Medulla oblongata (tissue), 1 donor: Measurements from ENCODE around the gene OPA3.

Experiments
- DNase-seq: peaks from one replicate; pipeline ENCODE4 v3.0.0-alpha.2; 2015; ENCODE audit errors: extremely low spot score

OPA3 gene

DNA sequence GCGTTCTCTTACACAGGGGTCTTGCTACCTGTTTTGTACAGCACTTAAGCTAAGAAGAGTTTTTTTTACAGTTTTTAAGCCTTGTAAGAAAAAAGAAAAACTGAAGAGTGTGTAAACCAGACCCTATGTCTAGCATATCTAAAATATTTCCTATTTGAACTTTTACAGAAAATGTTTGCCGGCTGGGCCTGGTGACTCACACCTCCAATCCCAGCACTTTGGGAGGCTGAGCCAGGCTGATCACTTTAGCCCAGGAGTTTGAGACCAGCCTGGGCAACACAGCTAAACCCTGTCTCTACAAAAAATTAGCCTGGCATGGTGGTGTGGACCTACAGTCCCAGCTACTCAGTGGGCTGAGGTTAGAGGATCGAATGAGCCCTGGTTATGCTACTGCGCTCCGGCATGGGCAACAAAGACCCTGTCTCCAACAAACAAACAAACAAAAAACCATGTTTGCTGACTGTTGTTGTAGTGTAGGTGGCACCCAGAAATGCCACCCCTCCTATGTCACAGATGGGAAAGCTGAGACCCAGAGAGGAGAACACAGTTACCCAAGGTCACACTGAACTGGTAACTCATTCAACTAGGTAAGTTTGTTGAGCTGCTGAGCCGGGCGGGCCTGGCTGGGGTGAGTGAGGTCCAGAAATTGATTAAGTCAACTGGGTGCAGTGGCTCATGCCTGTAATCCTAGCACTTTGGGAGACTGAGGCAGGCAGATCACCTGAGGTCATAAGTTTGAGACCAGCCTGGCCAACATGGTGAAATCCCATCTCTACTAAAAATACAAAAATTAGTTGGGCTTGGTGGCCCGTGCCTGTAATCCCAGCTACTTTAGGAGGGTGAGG, 79.2 kb downstream of the OPA3 start:
- DNase-seq, result no peak

- no peak for DNase-seq
Measured at GRCh38 chr19:45503909-45504308, 80.7 kb downstream of the OPA3 start.

DNA sequence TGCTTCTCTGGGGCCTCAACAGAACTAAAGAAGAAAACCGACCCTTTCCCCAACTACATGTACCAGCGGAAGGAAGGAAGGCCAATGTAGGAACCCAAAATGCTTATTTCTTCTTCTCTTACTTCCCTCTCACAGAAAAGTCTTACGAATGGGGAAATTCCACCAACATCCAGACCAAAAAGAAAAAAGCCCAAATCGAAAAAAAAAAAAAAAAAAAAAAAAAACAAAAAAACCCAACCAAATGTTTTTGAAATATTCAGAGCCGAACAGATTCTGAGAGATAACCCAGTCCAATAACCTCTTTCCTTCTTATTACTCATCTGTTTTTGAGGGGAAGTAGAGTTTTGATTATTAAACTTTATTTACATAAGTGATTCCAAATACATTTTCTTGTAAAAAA, 82.5 kb downstream of the OPA3 start:
- DNase-seq, result no peak

DNA sequence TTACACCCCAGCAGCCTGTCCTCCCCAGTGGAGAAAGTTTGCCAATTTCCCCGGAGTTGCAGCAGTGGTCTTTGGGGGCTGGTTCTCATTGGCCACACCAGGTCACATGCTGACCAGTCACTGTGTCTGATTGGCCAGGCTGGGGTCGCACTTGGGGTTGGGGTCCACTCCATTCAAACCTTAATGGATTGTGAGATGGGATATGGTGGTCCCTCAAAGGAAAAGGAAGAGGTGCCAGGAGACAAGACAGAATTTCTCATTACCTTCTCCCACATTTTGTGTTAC, 82.9 kb downstream of the OPA3 start:
- DNase-seq, result no peak

GRCh38 chr19:45500918-45501729, 83.5 kb downstream of the OPA3 start:
- no peak for DNase-seq

DNA sequence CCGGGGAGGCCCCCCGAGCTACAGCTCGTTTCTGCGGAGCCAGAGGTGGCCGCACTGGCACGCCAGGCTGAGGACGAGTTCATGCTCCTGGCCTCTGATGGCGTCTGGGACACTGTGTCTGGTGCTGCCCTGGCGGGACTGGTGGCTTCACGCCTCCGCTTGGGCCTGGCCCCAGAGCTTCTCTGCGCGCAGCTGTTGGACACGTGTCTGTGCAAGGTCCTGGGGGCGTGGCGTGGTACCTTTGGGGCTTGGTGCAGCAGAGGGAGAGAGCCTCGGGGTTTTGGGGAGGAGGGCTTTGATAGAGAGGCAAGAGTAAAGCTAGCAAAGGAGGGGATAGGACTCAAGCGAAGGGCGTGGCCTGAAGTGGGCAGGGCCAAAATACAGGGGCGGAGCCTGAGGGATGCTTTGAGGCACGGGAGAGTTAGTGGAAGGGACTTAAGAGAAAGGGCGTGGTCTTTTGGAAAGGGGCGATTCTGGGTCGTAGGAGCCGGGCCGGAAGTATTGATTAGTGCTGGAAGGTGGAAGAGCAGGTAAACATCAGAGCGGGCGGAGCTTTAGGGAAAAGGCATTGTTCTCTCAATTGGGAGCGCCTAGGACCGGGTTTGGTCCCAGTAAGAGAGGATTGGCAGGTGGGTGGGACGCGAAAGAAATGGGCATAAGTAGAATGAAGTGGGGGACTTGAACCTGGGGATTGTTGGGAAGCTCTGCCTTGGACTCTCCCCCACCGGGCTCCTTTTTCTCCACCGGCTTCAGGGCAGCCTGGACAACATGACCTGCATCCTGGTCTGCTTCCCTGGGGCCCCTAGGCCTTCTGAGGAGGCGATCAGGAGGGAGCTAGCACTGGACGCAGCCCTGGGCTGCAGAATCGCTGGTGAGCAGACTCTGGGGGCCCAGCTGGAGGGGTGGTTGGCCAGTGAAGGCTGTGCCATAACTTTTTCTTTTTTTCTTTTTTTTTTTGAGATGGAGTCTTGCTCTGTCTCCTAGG, 85.1 kb downstream of the OPA3 start:
- no peak for DNase-seq

DNA sequence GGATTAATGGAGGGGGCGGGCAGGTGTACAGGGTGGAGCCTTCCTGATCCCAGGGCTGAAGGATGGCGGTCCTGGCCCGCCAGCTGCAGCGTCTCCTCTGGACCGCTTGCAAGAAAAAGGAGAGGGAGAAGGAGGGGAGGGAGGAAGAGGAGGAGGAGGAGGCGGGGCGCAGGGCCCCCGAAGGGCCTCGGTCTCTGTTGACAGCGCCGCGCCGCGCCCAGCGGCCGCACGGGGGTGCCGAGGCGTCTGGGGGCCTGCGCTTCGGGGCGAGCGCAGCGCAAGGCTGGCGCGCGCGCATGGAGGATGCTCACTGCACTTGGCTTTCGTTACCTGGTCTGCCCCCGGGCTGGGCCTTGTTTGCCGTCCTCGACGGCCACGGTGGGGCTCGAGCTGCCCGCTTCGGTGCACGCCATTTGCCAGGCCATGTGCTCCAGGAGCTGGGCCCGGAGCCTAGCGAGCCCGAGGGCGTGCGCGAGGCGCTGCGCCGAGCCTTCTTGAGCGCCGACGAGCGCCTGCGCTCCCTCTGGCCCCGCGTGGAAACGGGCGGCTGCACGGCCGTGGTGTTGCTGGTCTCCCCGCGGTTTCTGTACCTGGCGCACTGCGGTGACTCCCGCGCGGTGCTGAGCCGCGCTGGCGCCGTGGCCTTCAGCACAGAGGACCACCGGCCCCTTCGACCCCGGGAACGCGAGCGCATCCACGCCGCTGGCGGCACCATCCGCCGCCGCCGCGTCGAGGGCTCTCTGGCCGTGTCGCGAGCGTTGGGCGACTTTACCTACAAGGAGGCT, 86.0 kb downstream of the OPA3 start, which contains the start of gene PPM1N:
Gene PPM1N, plus strand, starts transcription at position 33 of the 785 bp plus-strand sequence. Its CDS starts 30 bp downstream, at position 63.
- no peak for DNase-seq

GRCh38 chr19:45497791-45498190, 86.8 kb downstream of the OPA3 start:
- no peak for DNase-seq

- no peak for DNase-seq
Measured at GRCh38 chr19:45496349-45496953, 88.2 kb downstream of the OPA3 start.

GRCh38 chr19:45495178-45495577, 89.4 kb downstream of the OPA3 start:
- DNase-seq, result no peak

GRCh38 chr19:45494261-45494916, 90.2 kb downstream of the OPA3 start:
- DNase-seq, result no peak

GRCh38 chr19:45492627-45493470, 91.8 kb downstream of the OPA3 start:
- no peak for DNase-seq

- DNase-seq, result no peak
Measured at GRCh38 chr19:45492137-45492626, 92.4 kb downstream of the OPA3 start.

- no peak for DNase-seq
Measured at GRCh38 chr19:45489216-45489855, 95.3 kb downstream of the OPA3 start.

GRCh38 chr19:45488708-45489107, 95.9 kb downstream of the OPA3 start:
- no peak for DNase-seq

DNA sequence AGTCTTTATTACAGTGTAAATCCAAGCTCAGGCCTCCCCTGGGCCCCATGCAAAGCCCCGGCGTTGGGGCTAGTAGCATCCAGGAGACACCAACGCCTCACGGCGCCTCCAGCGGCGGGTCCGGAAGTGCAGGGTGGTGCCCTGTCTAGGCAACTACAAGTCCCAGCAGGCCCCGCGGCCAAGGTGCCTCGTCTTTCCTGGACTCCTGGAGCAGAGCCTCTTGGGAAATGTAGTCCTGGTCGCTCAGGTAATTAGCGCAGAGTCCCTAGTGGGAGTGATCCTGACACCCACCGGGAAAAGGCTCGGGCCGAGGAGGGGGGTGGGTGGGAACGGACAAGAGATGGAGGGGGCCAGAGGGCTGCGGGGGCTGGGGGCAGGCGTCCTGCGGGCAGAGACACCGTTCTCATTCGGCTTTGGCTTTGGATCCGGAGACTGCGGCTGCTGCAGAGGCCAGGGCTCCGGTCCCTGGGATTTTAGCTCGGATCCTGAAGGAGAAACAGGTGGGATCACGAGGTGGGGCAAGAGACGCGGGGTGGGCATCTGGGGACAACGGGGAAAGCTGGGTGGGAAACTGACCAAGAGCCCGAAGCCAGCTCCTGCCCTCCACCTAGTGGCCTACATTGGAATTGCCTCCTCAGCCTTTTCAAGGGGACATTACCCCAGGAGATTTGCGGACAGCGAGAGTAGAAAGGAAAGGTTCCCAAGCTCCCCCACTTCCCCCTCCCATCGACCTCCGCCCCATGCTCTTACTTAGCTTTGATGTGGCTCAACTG, 99.1 kb downstream of the OPA3 start:
- peak; percentile 98 for DNase-seq

DNA sequence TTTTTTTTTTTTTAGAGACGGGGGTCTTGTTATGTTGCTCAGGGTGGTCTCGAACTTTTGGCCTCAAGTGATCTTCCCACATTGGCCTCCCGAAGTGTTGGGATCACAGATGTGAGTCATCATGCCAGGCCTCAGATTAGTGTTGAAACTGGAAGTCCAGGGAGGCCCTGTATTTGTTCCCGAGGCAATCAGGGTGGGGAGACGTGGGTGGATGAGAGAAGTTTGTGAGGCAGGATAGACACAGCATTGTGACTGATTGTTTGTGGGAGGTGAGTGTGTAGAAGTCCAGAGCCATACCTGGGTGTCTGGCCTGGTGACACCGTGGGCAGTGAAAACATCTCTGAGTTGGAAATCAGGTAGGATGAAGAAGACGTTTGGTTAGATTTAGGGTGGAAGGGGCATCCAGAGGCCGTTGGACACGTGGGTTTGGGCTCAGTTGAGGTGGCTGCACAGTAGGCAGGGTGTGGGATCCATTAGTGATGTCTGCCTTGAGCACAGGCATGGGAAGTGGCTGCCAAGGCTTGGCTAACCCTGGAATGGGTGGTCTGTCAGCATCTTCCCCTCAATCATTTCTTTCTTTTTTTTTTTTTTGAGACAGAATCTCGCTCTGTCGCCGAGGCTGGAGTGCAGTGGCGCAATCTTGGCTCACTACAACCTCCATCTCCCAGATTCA, 100.2 kb downstream of the OPA3 start:
- no peak for DNase-seq
